Kidney (tissue), 14 donors: ENCODE results near the gene FXYD3. TPM values are rescaled to one million over a fixed set of nuclear protein-coding genes. Genes with fewer than 3 reads are reported as not detected.

ENCODE experiments used
- DNase-seq, 5 donors: peaks; one replicate each; pipeline ENCODE4 v3.0.0-alpha.2; 2013 to 2020
- FAIRE-seq: peaks from 2 replicates; lab custom pipeline; 2012; peaks lifted over from hg19 to GRCh38; lab: Jason Lieb, UNC
- H3K27ac ChIP-seq, 2 donors: one replicate each; pipeline ENCODE4 v1.7.0; 2013; ENCODE audit warnings: low read depth in 2 of 2, low read length in 2 of 2, inconsistent platforms in 1 of 2
- H3K27me3 ChIP-seq: one replicate; pipeline ENCODE4 v1.7.1; 2013; ENCODE audit warnings: low read length, inconsistent platforms; ENCODE audit not compliant: control insufficient read depth, insufficient read depth
- H3K36me3 ChIP-seq, 3 donors: one replicate each; pipeline versions ENCODE4 v1.7.0 to v1.7.1; 2013; ENCODE audit warnings: low read length in 3 of 3, control low read depth in 1 of 3, inconsistent platforms in 1 of 3; ENCODE audit not compliant: insufficient read depth in 3 of 3, control insufficient read depth in 2 of 3
- H3K4me1 ChIP-seq, 3 donors: one replicate each; pipeline versions ENCODE4 v1.7.0 to v1.7.1; 2013; ENCODE audit warnings: low read length in 3 of 3, inconsistent platforms in 1 of 3, low read depth in 1 of 3; ENCODE audit not compliant: control insufficient read depth in 2 of 3, insufficient read depth in 2 of 3
- H3K4me3 ChIP-seq, 3 donors: one replicate each; pipeline versions ENCODE4 v1.7.0 to v1.8.1; 2013; ENCODE audit warnings: low read length in 3 of 3, control low read depth in 1 of 3, inconsistent platforms in 1 of 3
- H3K9ac ChIP-seq, 3 donors: one replicate each; pipeline versions ENCODE4 v1.7.0 to v1.7.1; 2013; ENCODE audit warnings: low read length in 3 of 3, control low read depth in 1 of 3, inconsistent platforms in 1 of 3
- H3K9me3 ChIP-seq, 3 donors: one replicate each; pipeline versions ENCODE4 v1.7.0 to v1.7.1; 2013; ENCODE audit warnings: low read length in 3 of 3, control low read depth in 1 of 3, inconsistent platforms in 1 of 3; ENCODE audit not compliant: control insufficient read depth in 2 of 3, insufficient read depth in 1 of 3
- CTCF ChIP-seq: IDR thresholded peaks from 3 replicates; pipeline ENCODE4 v1.5.1; 2012; ENCODE audit warnings: mild to moderate bottlenecking, moderate library complexity, borderline replicate concordance; ENCODE audit not compliant: insufficient read depth; ENCODE audit errors: extremely low read depth
- intact Hi-C: fragments of 100-400 bp; cut with DNase I; formaldehyde crosslinking; loops from one replicate; pipeline ENCODE4 v1.11.1; 2022
- polyA plus RNA-seq: library from polyadenylated mRNA; stranded (reverse); fragments of 350-450 nt; fragmentation: Illumina TruSeq; extraction: RNeasy Lipid Tissue Mini Kit (QIAGEN cat#74804); gene quantifications from one replicate; pipeline ENCODE4 v1.2.3, GENCODE V29; 2014; ENCODE audit warnings: low read depth, low replicate concordance; ENCODE audit not compliant: insufficient read depth
- total RNA-seq: library from RNA; stranded (reverse); fragmentation: NEBNext Ultra II Directional; extraction: Animal tissue kit (Norgen Biotek cat#: 25700); gene quantifications from one replicate; pipeline ENCODE4 v1.2.1, GENCODE V29; 2021
- donor health status: control.
- donor health status: control.
- donor health status: control.
- donor health status: control.
- donor health status: control.
- donor health status: DM: yes; HTN: yes; CAD: no.
- donor health status: Normal renal cell carcinoma (clear cell type).

Gene FXYD3
- total and polyA plus RNA-seq, 2 donors from 2014 or later, result 26.4 to 33.7 TPM

GRCh38 chr19:35109395-35110112 is 6.1 kb upstream of the FXYD3 start:
- no peak overlapping the region for H3K9ac ChIP-seq
- H3K27ac ChIP-seq, result no peak overlapping the region
- no peak for FAIRE-seq

GRCh38 chr19:35110974-35111373 is 4.6 kb upstream of the FXYD3 start:
- FAIRE-seq (no peak), DNase-seq (no peak)
- TF ChIP-seq CTCF, result no peak
- no peaks in the 10 kb centered on the region for H3K36me3 ChIP-seq
- no peaks in the 10 kb centered on the region for H3K27me3 ChIP-seq
- no peak overlapping the region for H3K4me3 ChIP-seq
- H3K27ac ChIP-seq, result no peak overlapping the region
- no peaks in the 10 kb centered on the region for H3K9me3 ChIP-seq
- no peak overlapping the region for H3K9ac ChIP-seq
- intact Hi-C loops, result no loop called here
- peaks cover 0 to 4% (median 3%) of the 10 kb centered on the region in 3 donors for H3K4me1 ChIP-seq

More at GRCh38 chr19:35109395-35110112, 6.1 kb upstream of the FXYD3 start:
- H3K4me1 ChIP-seq, result peaks cover 0 to 4% (median 0%) of the 10 kb centered on the region in 3 donors
- no peak for DNase-seq
- H3K36me3 ChIP-seq, result no peaks in the 10 kb centered on the region
- no peak for TF ChIP-seq CTCF
- H3K4me3 ChIP-seq, result no peak overlapping the region
- H3K27me3 ChIP-seq, result no peaks in the 10 kb centered on the region
- H3K9me3 ChIP-seq, result peaks cover 0 to 4% (median 3%) of the 10 kb centered on the region in 3 donors
- intact Hi-C loops, result no loop called here

- Histone ChIP-seq H3K27ac (no peak overlapping the region), H3K9ac (no peak overlapping the region), H3K36me3 (no peaks in the 10 kb centered on the region), H3K4me3 (no peak overlapping the region), H3K27me3 (no peaks in the 10 kb centered on the region), H3K4me1 (peaks cover 0 to 4% (median 3%) of the 10 kb centered on the region in 3 donors), H3K9me3 (no peaks in the 10 kb centered on the region)
- no peak for FAIRE-seq
- no peak for TF ChIP-seq CTCF
- DNase-seq, result no peak
- intact Hi-C loops, result no loop called here
Measured at GRCh38 chr19:35112995-35113688, 2.5 kb upstream of the FXYD3 start.
